ENCODE results near the gene PAX5. TPM values are rescaled to one million over a fixed set of nuclear protein-coding genes. Genes with fewer than 3 reads are reported as not detected.

PAX5 gene
- polyA plus RNA-seq, 2 of the 4 experiments (the other 2 are of a cell fraction), result not detected

DNA sequence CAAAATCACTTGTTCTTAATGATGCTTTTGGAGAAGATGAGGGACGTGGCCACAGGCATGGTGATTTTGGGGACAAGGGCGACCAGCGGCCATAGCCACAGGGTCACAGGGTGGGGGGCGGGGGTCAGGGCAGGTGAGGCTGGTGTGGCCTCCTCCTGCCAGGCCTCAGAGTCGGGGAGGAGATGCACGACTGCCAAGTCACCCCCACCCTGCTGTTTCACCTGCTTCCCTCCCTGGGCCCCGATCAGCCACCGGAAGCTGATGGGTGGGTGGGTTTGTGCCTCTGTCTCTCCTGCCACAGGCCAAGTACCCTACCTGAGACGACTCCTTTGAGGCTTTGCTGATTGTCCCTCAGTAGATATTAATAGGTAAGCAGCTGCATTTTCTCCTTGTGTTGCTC is 199.3 kb downstream of the PAX5 start:
- TF ChIP-seq RAD21 (conservative IDR thresholded peaks at IDR 0.05 in 1 of 2, IDR thresholded peaks at IDR 0.05 in 1 of 2), result no peak
- TF ChIP-seq TFCP2L1 (CRISPR knock-in tag; IDR thresholded peaks at IDR 0.05), result no peak
- TF ChIP-seq NPAS2 (CRISPR knock-in tag; IDR thresholded peaks at IDR 0.05; ENCODE audit: borderline replicate concordance), result no peak
- no peak for TF ChIP-seq ZNF302 (CRISPR knock-in tag; IDR thresholded peaks at IDR 0.05)
- TF ChIP-seq HOXB13 (CRISPR knock-in tag; IDR thresholded peaks at IDR 0.05; ENCODE audit: low read depth), result no peak
- TF ChIP-seq JUNB (IDR thresholded peaks at IDR 0.05), result no peak
- no peak for TF ChIP-seq ESRRA (IDR thresholded peaks at IDR 0.05; ENCODE audit: borderline replicate concordance, low read length)
- TF ChIP-seq, protein P1, sequence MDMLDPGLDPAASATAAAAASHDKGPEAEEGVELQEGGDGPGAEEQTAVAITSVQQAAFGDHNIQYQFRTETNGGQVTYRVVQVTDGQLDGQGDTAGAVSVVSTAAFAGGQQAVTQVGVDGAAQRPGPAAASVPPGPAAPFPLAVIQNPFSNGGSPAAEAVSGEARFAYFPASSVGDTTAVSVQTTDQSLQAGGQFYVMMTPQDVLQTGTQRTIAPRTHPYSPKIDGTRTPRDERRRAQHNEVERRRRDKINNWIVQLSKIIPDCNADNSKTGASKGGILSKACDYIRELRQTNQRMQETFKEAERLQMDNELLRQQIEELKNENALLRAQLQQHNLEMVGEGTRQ (IDR thresholded peaks at IDR 0.05), result no peak
- no peak for TF ChIP-seq RARB (CRISPR knock-in tag; IDR thresholded peaks at IDR 0.05)
- Histone ChIP-seq H3K4me3 (no peak overlapping the region), H3K4me1 (no peaks in the 10 kb centered on the region), H3K9me3 (no peaks in the 10 kb centered on the region), H3K4me2 (no peak overlapping the region), H3K27ac (no peak overlapping the region)
- CTCF ChIA-PET, result interaction anchor here (0.9 to 2.4 kb wide), 4 partner anchors 11 to 72 kb away, joined by 3 to 13 read pairs (median 4); no protein-coding TSS in a partner anchor
- POLR2A ChIA-PET, result no interaction called here
- DNase-seq (ENCODE audit: low read depth in 1 of 2, low spot score in 1 of 2) (no peak), FAIRE-seq (no peak), ATAC-seq (no peak)
- 54% methylated on average over 7 of the region's 9 CpGs for WGBS (ENCODE audit: missing lambda C conversion rate)

DNA sequence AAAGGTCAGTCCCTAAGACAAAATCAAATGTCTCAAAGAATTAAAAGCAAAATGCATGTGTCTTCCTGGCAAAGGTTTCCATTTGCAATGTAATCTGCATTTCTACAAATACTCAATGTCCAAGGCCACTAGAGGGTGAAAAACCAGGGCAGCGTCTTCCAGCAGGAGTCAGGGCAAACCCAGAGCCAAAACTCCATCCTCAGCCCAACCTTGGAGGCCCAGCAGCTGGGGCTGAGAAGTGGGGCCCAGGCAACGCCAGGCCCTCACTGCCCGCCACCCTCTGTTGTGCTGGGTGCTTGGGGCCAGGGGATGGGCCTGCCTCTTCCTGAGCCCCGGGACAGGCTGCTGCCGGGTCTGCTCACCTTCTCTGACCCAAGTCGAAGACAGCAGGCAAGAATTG is 200.1 kb downstream of the PAX5 start:
- Histone ChIP-seq H3K9me3 (no peaks in the 10 kb centered on the region), H3K4me2 (no peak overlapping the region), H3K4me1 (no peaks in the 10 kb centered on the region), H3K27ac (no peak overlapping the region), H3K4me3 (no peak overlapping the region)
- CTCF ChIA-PET, result interaction anchor here (0.9 to 2.4 kb wide), 3 partner anchors 29 to 71 kb away, joined by 3 to 13 read pairs (median 4); no protein-coding TSS in a partner anchor
- FAIRE-seq (no peak), DNase-seq (ENCODE audit: low read depth in 1 of 2, low spot score in 1 of 2) (no peak), ATAC-seq (peak in 1 of 2 experiments; percentile 55; a peak in 2 of 6 replicates)
- WGBS (ENCODE audit: missing lambda C conversion rate), result 76% methylated on average over 6 of the region's 6 CpGs
- TF ChIP-seq, protein P2, sequence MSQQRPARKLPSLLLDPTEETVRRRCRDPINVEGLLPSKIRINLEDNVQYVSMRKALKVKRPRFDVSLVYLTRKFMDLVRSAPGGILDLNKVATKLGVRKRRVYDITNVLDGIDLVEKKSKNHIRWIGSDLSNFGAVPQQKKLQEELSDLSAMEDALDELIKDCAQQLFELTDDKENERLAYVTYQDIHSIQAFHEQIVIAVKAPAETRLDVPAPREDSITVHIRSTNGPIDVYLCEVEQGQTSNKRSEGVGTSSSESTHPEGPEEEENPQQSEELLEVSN (IDR thresholded peaks at IDR 0.05; ENCODE audit: borderline replicate concordance, low read depth), result no peak
- TF ChIP-seq MAFK (IDR thresholded peaks at IDR 0.05; ENCODE audit: partially characterized antibody) (no peak), NPAS2 (CRISPR knock-in tag; IDR thresholded peaks at IDR 0.05; ENCODE audit: borderline replicate concordance) (no peak), HDAC2 (IDR thresholded peaks at IDR 0.05) (no peak), EHF (CRISPR knock-in tag; IDR thresholded peaks at IDR 0.05) (no peak), POLR2AphosphoS2 (conservative IDR thresholded peaks at IDR 0.05; ENCODE audit: low read length) (no peak), ZNF302 (CRISPR knock-in tag; IDR thresholded peaks at IDR 0.05) (no peak)
- POLR2A ChIA-PET, result no interaction called here

DNA sequence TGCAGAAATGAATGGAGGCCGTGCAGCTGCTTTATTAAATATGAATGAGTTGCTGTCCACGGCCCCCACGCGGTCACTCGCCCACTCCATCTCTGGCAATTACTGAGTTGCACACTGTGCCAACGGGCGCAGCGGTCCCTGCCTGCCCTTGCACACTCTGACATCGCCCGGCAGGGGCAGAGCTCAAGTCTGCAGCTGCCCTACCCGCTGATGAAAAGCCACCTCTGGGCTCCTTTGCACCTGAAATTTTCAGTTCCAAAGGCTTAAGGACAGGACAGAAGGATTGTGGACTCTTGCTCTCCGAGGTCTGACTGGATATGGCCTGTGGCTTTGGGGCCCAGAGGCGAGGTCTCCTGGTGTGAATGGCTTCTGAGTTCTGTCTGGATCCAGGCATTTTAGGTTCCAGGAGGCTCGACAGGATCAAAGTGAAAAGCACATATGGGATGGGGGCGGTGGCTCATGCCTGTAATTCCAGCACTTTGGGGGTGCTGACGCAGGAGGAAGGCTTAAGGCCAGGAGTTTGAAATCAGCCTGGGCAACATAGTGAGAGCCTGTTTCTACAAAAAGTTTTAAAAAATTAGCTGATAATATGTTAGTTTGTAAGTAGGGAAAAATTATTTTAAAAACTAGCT is 201.8 kb downstream of the PAX5 start:
- ChIA-PET CTCF (interaction anchor here (1.2 to 2.4 kb wide), 3 partner anchors 10 to 41 kb away, joined by 3 to 7 read pairs (median 3); no protein-coding TSS in a partner anchor), POLR2A (no interaction called here)
- WGBS (ENCODE audit: missing lambda C conversion rate), result 80% methylated on average over 15 of the region's 16 CpGs
- Histone ChIP-seq H3K9me3 (no peaks in the 10 kb centered on the region), H3K4me2 (no peak overlapping the region), H3K27ac (no peak overlapping the region), H3K4me3 (no peak overlapping the region), H3K4me1 (no peaks in the 10 kb centered on the region)
- TF ChIP-seq MAZ (IDR thresholded peaks at IDR 0.05; ENCODE audit: borderline replicate concordance, low read depth, low read length) (no peak), HOXB5 (CRISPR knock-in tag; IDR thresholded peaks at IDR 0.05) (no peak), CHD4 (IDR thresholded peaks at IDR 0.05; ENCODE audit: borderline replicate concordance) (no peak), CHD2 (IDR thresholded peaks at IDR 0.05; ENCODE audit: low read length, partially characterized antibody) (no peak), HEYL (CRISPR knock-in tag; IDR thresholded peaks at IDR 0.05) (no peak), ZFP36 (IDR thresholded peaks at IDR 0.05; ENCODE audit: borderline replicate concordance, partially characterized antibody) (no peak), ESRRA (IDR thresholded peaks at IDR 0.05; ENCODE audit: borderline replicate concordance, low read length) (no peak), RFX5 (IDR thresholded peaks at IDR 0.05) (no peak), RARB (CRISPR knock-in tag; IDR thresholded peaks at IDR 0.05) (no peak), NPAS2 (CRISPR knock-in tag; IDR thresholded peaks at IDR 0.05; ENCODE audit: borderline replicate concordance) (no peak), GATA3 (IDR thresholded peaks at IDR 0.05; ENCODE audit: borderline replicate concordance) (no peak)
- TF ChIP-seq, protein P3, sequence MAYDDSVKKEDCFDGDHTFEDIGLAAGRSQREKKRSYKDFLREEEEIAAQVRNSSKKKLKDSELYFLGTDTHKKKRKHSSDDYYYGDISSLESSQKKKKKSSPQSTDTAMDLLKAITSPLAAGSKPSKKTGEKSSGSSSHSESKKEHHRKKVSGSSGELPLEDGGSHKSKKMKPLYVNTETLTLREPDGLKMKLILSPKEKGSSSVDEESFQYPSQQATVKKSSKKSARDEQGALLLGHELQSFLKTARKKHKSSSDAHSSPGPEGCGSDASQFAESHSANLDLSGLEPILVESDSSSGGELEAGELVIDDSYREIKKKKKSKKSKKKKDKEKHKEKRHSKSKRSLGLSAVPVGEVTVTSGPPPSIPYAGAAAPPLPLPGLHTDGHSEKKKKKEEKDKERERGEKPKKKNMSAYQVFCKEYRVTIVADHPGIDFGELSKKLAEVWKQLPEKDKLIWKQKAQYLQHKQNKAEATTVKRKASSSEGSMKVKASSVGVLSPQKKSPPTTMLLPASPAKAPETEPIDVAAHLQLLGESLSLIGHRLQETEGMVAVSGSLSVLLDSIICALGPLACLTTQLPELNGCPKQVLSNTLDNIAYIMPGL (CRISPR knock-in tag; IDR thresholded peaks at IDR 0.05; ENCODE audit: borderline replicate concordance), result no peak
- TF ChIP-seq, protein P1 (IDR thresholded peaks at IDR 0.05), result no peak
- TF ChIP-seq, protein P2 (IDR thresholded peaks at IDR 0.05; ENCODE audit: borderline replicate concordance, low read depth), result no peak
- TF ChIP-seq, protein P4, sequence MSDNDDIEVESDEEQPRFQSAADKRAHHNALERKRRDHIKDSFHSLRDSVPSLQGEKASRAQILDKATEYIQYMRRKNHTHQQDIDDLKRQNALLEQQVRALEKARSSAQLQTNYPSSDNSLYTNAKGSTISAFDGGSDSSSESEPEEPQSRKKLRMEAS (IDR thresholded peaks at IDR 0.05), result no peak
- ATAC-seq (no peak), FAIRE-seq (no peak), DNase-seq (ENCODE audit: low read depth in 1 of 2, low spot score in 1 of 2) (no peak)

Measured in A549 (cell line).